ENCODE data around the gene ARID5A.

Gene ARID5A

DNA sequence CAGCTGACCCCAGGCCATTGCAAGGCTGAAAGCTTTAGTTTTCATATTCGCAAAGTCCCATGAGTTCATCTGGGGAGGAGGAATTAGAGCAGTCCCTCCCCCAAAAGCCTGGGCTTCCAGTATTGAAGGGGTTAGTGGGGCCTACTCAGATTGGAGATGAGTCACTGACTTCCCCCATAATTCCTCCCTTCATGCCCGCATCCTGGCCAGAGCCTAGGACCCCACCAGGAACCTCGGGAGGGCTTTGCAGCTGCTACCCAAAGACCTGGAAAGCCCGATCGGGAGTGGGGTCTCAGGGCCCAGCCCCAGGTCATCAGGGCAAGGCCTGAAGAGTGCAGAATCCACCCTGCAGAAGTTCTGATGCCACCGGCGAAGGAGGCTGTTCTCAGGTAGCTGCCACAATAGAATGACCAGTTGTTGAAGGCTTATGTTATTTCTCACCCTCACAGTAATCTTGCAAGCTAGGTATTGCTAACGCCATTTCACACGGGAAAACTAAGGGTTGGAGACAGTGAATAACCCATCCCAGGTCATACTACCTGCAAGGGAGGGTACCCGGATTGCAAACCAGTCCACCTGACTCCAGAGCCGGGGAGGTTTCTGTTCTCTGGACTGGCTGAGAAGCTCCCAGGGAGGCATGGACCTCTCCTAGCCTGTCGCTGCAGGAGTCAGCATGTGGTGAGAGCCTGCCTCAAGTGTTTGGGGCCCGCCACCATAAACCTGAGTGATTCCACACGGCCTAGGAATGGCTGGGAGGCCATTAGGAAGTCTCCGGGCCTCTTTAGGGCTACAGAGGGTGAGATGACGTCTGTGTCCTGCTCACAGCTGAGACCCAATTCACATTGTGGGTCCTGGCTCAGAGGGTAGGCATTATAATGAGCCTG lies 5.8 kb upstream of the ARID5A start:
- peaks cover 3% of the 10 kb centered on the region; the same call in 1 of the 2 replicates for H3K4me1 ChIP-seq (ENCODE audit: insufficient read depth, low read length)
- no peak overlapping the region for H3K27ac ChIP-seq (ENCODE audit: low read length)
- H3K27me3 ChIP-seq (ENCODE audit: insufficient read depth, low read length): peaks cover 58% of the 10 kb centered on the region
- H3K9me3 ChIP-seq (ENCODE audit: insufficient read depth, low read depth, low read length): no peaks in the 10 kb centered on the region
- no peaks in the 10 kb centered on the region for H3K36me3 ChIP-seq (ENCODE audit: insufficient read depth, low read depth, low read length)
- no peak overlapping the region for H3K4me3 ChIP-seq (ENCODE audit: low read length)
- H3K9ac ChIP-seq (ENCODE audit: low read depth, low read length): no peak overlapping the region

DNA sequence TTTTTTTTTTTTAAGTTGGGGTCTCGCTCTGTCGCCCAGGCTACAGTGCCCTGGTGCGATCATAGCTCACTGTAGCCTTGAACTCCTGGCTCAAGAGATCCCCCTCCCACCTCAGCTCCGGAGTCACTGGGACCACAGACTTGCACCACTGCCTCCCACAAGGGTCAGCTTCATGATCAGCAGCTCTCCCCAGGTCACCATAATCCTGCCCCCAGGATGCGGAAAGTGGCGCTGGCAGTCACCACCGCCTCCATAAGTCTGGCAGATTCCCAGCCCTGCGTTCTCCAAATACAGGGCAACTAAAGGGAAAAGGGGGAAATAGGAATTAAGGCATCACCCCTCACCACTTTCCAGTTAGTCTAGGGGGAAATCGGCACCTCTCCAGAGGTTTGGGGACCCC lies 5.2 kb upstream of the ARID5A start:
- peaks cover 3% of the 10 kb centered on the region; the same call in 1 of the 2 replicates for H3K4me1 ChIP-seq (ENCODE audit: insufficient read depth, low read length)
- peaks cover 52% of the 10 kb centered on the region for H3K27me3 ChIP-seq (ENCODE audit: insufficient read depth, low read length)
- H3K36me3 ChIP-seq (ENCODE audit: insufficient read depth, low read depth, low read length): no peaks in the 10 kb centered on the region
- no peak overlapping the region; the same call in 1 of the 2 replicates for H3K9ac ChIP-seq (ENCODE audit: low read depth, low read length)
- H3K27ac ChIP-seq (ENCODE audit: low read length): no peak overlapping the region
- peak overlapping the region; percentile 63; the same call in 1 of the 2 replicates for H3K4me3 ChIP-seq (ENCODE audit: low read length)
- no peaks in the 10 kb centered on the region for H3K9me3 ChIP-seq (ENCODE audit: insufficient read depth, low read depth, low read length)

DNA sequence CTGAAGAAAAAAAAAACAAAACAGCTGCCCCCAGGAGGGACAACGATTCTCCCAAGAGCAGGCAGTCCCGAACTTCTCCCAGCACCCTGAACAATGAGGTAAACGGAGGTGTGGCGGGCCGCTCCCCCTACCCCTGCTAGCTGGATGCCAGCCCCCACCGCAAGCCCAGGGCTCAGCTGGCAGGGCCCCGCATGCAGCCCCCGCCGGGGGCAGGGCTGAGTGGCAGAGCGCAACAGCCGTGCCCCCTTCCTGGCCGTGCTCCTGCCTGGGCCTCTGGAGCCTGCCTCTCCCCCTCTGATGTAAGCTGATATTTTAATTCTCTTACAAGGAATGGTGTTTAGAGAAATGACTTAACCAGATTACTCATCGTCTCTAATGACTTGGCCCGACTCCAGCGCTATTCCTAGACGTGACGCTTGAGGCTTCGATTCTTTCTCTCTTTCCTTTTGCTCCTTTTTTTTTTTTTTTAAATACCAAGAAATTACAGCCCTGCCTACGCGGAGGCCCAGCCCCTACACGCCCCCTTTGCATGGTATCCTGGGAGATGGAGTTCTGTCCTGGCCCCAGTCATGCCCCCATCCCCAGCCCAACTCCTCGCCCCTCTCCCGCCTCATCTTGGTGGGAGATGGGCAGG lies 4.6 kb upstream of the ARID5A start:
- Histone ChIP-seq H3K9me3 (ENCODE audit: insufficient read depth, low read depth, low read length) (no peaks in the 10 kb centered on the region), H3K4me3 (ENCODE audit: low read length) (peak overlapping the region; percentile 63)

DNA sequence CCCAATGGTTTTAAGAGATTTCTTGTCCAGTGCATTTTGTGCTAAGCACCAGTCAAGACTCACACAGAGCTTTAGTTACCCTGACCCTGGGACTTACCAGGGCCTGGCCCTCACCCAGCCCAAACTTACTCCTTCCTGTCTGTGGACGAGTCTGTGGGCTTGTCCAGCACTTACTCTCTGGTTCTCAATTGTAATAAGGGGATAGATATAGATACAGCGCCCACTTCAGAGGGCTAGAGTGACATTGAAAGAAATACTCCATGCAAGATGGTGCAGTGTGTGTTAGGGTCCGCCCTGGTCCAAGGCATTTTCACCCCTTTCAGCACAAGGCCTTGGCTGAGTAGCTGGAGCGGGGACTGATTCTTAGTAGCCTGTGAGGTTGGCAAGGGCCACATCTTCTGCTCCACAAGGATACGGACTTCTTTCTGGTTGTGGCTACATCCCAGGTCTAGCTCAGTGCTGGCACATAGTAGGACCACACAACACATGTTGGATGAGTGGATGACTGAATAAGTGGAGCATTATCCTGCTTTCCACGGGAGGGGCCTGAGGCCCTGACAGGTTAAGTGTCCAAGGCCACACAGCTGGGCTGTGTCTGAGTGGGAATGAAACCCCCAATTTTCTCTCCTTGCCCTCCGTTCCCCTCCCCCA lies 3.8 kb upstream of the ARID5A start:
- Histone ChIP-seq H3K27ac (ENCODE audit: low read length) (no peak overlapping the region), H3K4me1 (ENCODE audit: insufficient read depth, low read length) (peaks cover 3% of the 10 kb centered on the region; the same call in 1 of the 2 replicates), H3K36me3 (ENCODE audit: insufficient read depth, low read depth, low read length) (no peaks in the 10 kb centered on the region), H3K4me3 (ENCODE audit: low read length) (no peak overlapping the region), H3K9me3 (ENCODE audit: insufficient read depth, low read depth, low read length) (no peaks in the 10 kb centered on the region), H3K27me3 (ENCODE audit: insufficient read depth, low read length) (peaks cover 51% of the 10 kb centered on the region), H3K9ac (ENCODE audit: low read depth, low read length) (no peak overlapping the region)

More for the DNA sequence above, 4.6 kb upstream of the ARID5A start:
- Histone ChIP-seq H3K4me1 (ENCODE audit: insufficient read depth, low read length) (peaks cover 3% of the 10 kb centered on the region; the same call in 1 of the 2 replicates), H3K27ac (ENCODE audit: low read length) (no peak overlapping the region), H3K36me3 (ENCODE audit: insufficient read depth, low read depth, low read length) (no peaks in the 10 kb centered on the region), H3K27me3 (ENCODE audit: insufficient read depth, low read length) (peaks cover 48% of the 10 kb centered on the region), H3K9ac (ENCODE audit: low read depth, low read length) (peak overlapping the region; percentile 68; the same call in 1 of the 2 replicates)

DNA sequence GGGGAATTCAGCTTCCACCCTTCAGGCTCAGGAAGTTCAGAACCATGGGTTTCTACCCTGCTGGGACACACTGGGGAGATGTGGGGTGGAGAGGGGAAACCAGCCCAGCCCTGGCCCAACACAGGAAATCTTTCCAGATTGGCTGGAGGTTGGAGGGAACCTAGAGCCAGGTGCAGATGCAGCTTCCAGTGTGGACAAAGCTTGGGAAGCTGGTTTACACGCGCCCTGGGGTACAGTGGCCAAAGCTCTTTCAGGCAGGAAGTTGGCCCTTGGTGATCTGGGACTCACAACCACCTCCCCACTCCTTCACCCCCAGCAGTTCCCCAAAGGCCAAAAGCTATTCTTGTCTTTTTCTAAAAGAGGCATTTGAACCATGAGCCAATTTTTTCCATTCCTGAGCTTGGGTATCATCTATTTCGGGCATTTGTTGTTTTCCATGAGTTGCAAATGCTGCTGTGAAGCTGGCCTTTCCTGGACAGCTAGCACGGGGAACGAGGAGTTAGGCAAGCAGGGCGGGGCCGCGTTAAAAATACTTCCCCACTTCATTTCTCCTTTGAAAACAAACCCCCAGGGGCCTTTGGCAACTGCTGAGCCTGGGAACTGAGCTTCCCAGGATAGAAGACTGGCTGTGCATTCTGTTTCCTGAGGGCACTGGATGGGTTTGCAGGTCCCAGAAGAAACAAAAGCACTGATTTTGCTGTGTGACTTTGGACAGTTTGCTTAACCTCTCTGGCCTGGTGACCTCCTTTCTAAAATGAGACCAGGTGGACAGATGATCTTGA lies 3.1 kb upstream of the ARID5A start:
- Histone ChIP-seq H3K27me3 (ENCODE audit: insufficient read depth, low read length) (peaks cover 51% of the 10 kb centered on the region), H3K4me3 (ENCODE audit: low read length) (no peak overlapping the region), H3K27ac (ENCODE audit: low read length) (no peak overlapping the region)

DNA sequence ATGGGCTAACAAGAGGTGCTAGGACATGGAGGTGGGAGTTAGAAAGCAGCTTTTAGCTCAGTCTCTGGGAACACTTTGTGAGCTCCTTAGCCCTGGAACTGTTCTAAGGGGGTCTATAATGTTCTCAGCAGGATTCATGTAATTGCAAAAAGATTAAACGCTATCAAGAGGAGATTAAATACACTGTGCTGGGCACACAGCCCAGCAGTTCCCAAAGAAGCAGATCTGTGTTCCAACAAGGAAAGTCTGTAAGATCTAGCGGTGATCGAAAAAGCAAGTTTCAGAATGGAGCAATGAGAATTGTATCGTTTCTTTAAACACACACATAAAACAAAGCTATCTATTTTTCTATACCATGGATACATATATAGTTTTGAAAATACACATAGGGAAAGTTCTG lies 2.4 kb upstream of the ARID5A start:
- no peaks in the 10 kb centered on the region for H3K9me3 ChIP-seq (ENCODE audit: insufficient read depth, low read depth, low read length)
- no peaks in the 10 kb centered on the region for H3K36me3 ChIP-seq (ENCODE audit: insufficient read depth, low read depth, low read length)
- H3K27ac ChIP-seq (ENCODE audit: low read length): no peak overlapping the region
- peaks cover 51% of the 10 kb centered on the region for H3K27me3 ChIP-seq (ENCODE audit: insufficient read depth, low read length)
- peaks cover 9% of the 10 kb centered on the region; the same call in 1 of the 2 replicates for H3K4me1 ChIP-seq (ENCODE audit: insufficient read depth, low read length)
- H3K4me3 ChIP-seq (ENCODE audit: low read length): no peak overlapping the region
- no peak overlapping the region for H3K9ac ChIP-seq (ENCODE audit: low read depth, low read length)

More for the DNA sequence above, 3.1 kb upstream of the ARID5A start:
- Histone ChIP-seq H3K9me3 (ENCODE audit: insufficient read depth, low read depth, low read length) (no peaks in the 10 kb centered on the region), H3K9ac (ENCODE audit: low read depth, low read length) (no peak overlapping the region), H3K36me3 (ENCODE audit: insufficient read depth, low read depth, low read length) (no peaks in the 10 kb centered on the region), H3K4me1 (ENCODE audit: insufficient read depth, low read length) (peaks cover 6% of the 10 kb centered on the region; the same call in 1 of the 2 replicates)

DNA sequence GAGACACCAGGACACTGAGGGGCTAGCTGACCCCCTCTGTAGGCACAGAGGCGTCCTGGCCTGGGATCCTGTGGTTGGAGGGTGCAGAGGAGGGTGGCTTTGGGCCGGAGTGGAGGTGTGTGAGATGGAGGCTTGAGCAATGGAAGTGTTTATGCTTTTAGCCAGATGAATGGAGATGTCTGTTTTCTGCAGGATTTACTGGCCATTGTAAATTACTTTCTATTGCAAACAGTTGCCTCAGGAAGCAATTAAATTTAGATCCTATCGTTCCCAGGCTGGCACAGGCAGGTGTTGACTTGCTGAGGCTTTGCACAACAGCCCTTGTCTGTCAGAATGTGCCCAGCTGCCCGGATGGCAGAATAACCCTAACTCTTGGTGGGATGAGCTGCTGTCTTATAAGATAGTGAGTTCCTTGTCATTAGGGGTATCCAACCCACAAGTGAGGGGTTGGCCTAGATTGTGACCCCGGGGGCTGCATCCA lies 1.8 kb upstream of the ARID5A start:
- Histone ChIP-seq H3K9ac (ENCODE audit: low read depth, low read length) (no peak overlapping the region), H3K27ac (ENCODE audit: low read length) (no peak overlapping the region), H3K27me3 (ENCODE audit: insufficient read depth, low read length) (peaks cover 51% of the 10 kb centered on the region), H3K4me3 (ENCODE audit: low read length) (no peak overlapping the region), H3K9me3 (ENCODE audit: insufficient read depth, low read depth, low read length) (no peaks in the 10 kb centered on the region), H3K36me3 (ENCODE audit: insufficient read depth, low read depth, low read length) (no peaks in the 10 kb centered on the region), H3K4me1 (ENCODE audit: insufficient read depth, low read length) (peaks cover 15% of the 10 kb centered on the region; the same call in 1 of the 2 replicates)

DNA sequence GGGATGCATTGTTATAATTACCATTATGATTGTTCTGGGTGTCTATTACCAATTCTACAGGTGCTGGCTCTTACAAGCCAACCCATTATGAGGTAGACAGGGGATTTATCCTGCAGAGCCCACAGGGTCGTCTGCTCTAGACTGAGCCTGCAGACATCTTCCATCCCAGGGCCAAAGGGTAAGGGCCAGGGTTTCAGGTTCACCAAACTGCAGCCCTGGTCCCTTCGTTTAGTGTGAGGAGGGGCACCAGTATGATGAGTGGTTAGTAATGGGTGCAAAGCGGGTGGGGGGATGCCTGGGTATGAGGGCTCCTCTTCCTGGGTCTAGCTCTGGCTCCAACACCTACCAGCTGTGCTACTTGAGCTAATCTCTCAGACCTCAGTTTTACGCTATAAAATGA lies 1.2 kb upstream of the ARID5A start:
- Histone ChIP-seq H3K27ac (ENCODE audit: low read length) (no peak overlapping the region), H3K9ac (ENCODE audit: low read depth, low read length) (no peak overlapping the region), H3K36me3 (ENCODE audit: insufficient read depth, low read depth, low read length) (no peaks in the 10 kb centered on the region), H3K4me1 (ENCODE audit: insufficient read depth, low read length) (peaks cover 21% of the 10 kb centered on the region; the same call in 1 of the 2 replicates), H3K9me3 (ENCODE audit: insufficient read depth, low read depth, low read length) (no peaks in the 10 kb centered on the region), H3K27me3 (ENCODE audit: insufficient read depth, low read length) (peaks cover 51% of the 10 kb centered on the region), H3K4me3 (ENCODE audit: low read length) (no peak overlapping the region)

DNA sequence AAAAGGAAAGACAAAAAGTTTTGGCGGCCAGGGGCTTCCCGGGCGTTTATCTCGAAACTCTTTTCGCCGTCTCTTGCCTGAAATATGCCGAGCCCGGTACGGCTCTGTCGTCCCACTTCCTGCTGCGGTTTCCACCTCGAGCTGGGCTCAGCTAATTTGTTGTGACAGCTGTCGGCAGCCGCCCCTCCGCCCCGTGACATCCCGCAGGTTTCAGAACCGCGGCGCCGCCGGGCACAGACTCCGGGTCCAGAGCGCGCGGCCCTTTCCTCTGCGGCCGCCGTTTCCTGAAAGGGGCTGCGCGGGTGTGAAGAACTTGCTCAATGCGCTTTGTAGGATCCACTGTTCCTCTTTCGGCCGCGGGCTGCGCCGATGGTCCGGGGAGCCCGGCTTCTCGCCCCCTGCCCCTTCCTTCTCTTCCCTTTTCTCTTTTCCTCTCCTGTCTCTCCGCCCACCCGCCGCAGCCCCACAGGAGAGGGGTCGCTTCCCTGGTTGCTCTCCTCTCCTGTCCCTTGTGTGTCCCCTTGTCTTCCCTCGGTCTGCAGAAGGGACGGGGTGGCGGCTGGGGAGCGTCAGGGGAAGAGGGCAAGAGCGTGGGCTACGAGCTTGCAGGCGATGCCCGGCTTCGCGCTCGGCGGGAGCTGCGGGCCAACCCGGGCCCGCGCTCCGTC lies 648 bp downstream of the ARID5A start:
- peaks cover 20% of the 10 kb centered on the region; the same call in 1 of the 2 replicates for H3K4me1 ChIP-seq (ENCODE audit: insufficient read depth, low read length)
- no peak overlapping the region for H3K27ac ChIP-seq (ENCODE audit: low read length)
- peaks cover 40% of the 10 kb centered on the region for H3K27me3 ChIP-seq (ENCODE audit: insufficient read depth, low read length)
- peak overlapping the region; percentile 45; the same call in 1 of the 2 replicates for H3K9ac ChIP-seq (ENCODE audit: low read depth, low read length)
- H3K9me3 ChIP-seq (ENCODE audit: insufficient read depth, low read depth, low read length): no peaks in the 10 kb centered on the region
- no peaks in the 10 kb centered on the region for H3K36me3 ChIP-seq (ENCODE audit: insufficient read depth, low read depth, low read length)
- peak overlapping the region; percentile 73 for H3K4me3 ChIP-seq (ENCODE audit: low read length)

DNA sequence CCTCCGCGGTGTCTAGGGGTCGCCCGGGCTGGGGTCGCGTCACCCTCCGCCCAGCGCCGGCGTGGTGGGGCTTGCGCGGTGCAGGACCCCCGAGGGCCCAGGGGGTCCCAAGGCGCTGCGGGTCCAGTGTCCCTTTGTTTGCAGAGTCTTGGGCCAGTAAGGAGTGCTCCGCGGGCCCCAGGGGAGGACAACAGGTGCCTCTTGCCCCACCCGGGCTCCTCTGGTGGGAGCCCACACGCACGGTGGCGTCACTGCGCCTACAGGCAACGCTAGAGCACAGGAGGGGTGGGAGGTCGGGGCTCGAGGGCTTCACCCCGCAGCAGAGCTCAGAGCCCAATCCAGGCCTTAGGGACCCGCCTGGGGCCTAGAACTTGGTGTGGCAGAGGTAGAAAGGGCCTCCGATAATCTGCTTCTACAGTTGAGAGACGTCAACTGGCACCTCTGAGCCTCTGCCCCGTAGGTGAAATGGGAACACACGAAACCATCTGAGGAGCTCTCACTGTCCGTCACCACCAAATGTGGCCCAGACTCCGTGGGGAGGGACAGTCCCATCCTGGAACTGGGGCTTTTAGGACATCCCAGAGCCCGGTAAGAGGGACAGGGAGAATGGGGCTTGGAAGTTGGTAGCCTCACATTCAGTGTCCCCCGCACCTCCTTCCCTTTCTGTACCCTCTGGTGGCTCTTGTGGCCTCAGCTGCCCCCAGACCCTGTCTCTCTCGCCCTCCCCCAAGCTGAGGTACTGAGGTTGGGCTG lies 1.4 kb downstream of the ARID5A start:
- H3K36me3 ChIP-seq (ENCODE audit: insufficient read depth, low read depth, low read length): no peaks in the 10 kb centered on the region
- no peak overlapping the region for H3K27ac ChIP-seq (ENCODE audit: low read length)
- H3K9ac ChIP-seq (ENCODE audit: low read depth, low read length): peak overlapping the region; percentile 45; the same call in 1 of the 2 replicates
- peaks cover 20% of the 10 kb centered on the region; the same call in 1 of the 2 replicates for H3K4me1 ChIP-seq (ENCODE audit: insufficient read depth, low read length)
- H3K4me3 ChIP-seq (ENCODE audit: low read length): peak overlapping the region; percentile 73
- peaks cover 40% of the 10 kb centered on the region for H3K27me3 ChIP-seq (ENCODE audit: insufficient read depth, low read length)
- H3K9me3 ChIP-seq (ENCODE audit: insufficient read depth, low read depth, low read length): no peaks in the 10 kb centered on the region
